LNCaP clone FGC (cell line): ENCODE measurements around the gene P2RX4.

Source experiments
- DNase-seq: peaks from one replicate; pipeline ENCODE4 v3.0.0-alpha.2; 2011; ENCODE audit warnings: low read depth
- H3K4me3 ChIP-seq: 2 replicates; pipeline ENCODE4 v1.5.1; 2011; ENCODE audit warnings: mild to moderate bottlenecking, low read depth, low read length, control low read depth
- CTCF ChIP-seq: IDR thresholded peaks from 2 replicates; pipeline ENCODE4 v1.5.1; 2012; ENCODE audit warnings: mild to moderate bottlenecking; ENCODE audit not compliant: control insufficient read depth, insufficient read depth; ENCODE audit errors: extremely low read depth

Gene P2RX4

GRCh38 chr12:121263206-121263935 lies 53.4 kb downstream of the P2RX4 start:
- no peak for TF ChIP-seq CTCF
- no peak for DNase-seq
- H3K4me3 ChIP-seq, result no peak overlapping the region

GRCh38 chr12:121264135-121264534 lies 54.2 kb downstream of the P2RX4 start:
- no peak for TF ChIP-seq CTCF
- H3K4me3 ChIP-seq, result no peak overlapping the region
- no peak for DNase-seq

- DNase-seq, result no peak
- TF ChIP-seq CTCF, result no peak
- no peak overlapping the region for H3K4me3 ChIP-seq
These were observed 55.1 kb downstream of the P2RX4 start for GRCh38 chr12:121264951-121265515.

- H3K4me3 ChIP-seq, result no peak overlapping the region
- no peak for TF ChIP-seq CTCF
- no peak for DNase-seq
These were observed 57.9 kb downstream of the P2RX4 start for GRCh38 chr12:121267822-121268221.

- DNase-seq, result no peak
- H3K4me3 ChIP-seq, result no peak overlapping the region
- no peak for TF ChIP-seq CTCF
These were observed 63.5 kb downstream of the P2RX4 start for GRCh38 chr12:121273364-121273896.

- TF ChIP-seq CTCF, result no peak
These were observed 64.3 kb downstream of the P2RX4 start for GRCh38 chr12:121274036-121274763.

GRCh38 chr12:121277374-121277759 lies 67.4 kb downstream of the P2RX4 start:
- DNase-seq, result no peak
- no peak overlapping the region for H3K4me3 ChIP-seq
- TF ChIP-seq CTCF, result no peak

More at GRCh38 chr12:121274036-121274763, 64.3 kb downstream of the P2RX4 start:
- no peak overlapping the region for H3K4me3 ChIP-seq
- DNase-seq, result no peak
